ENCODE results near the gene PDE11A. TPM values are rescaled to one million over a fixed set of nuclear protein-coding genes. Genes with fewer than 3 reads are reported as not detected.

PDE11A gene
- total and polyA plus RNA-seq, 4 donors, result 1.0 to 5.9 (median 1.7) TPM

GRCh38 chr2:178059681-178060080, 12.9 kb downstream of the PDE11A start (continued):
- TF ChIP-seq REST (IDR thresholded peaks at IDR 0.05) (no peak), RAD21 (IDR thresholded peaks at IDR 0.05) (no peak), ATF3 (IDR thresholded peaks at IDR 0.05) (no peak), NR2F2 (IDR thresholded peaks at IDR 0.05) (no peak), TAF1 (conservative IDR thresholded peaks at IDR 0.05) (no peak), FOXA2 (IDR thresholded peaks at IDR 0.05) (no peak), JUND (IDR thresholded peaks at IDR 0.05) (no peak), RXRA (IDR thresholded peaks at IDR 0.05) (no peak), GABPA (IDR thresholded peaks at IDR 0.05 in 1 of 2, conservative IDR thresholded peaks at IDR 0.05 in 1 of 2) (no peak)

GRCh38 chr2:178059111-178059510, 13.5 kb downstream of the PDE11A start:
- H3K27ac ChIP-seq (ENCODE audit: low read depth in 1 of 2, low read length in 2 of 2), result no peak overlapping the region
- no peak overlapping the region for H3K4me3 ChIP-seq (ENCODE audit: low read depth in 1 of 3, low read length in 3 of 3)
- TF ChIP-seq TAF1 (conservative IDR thresholded peaks at IDR 0.05) (no peak), EGR1 (IDR thresholded peaks at IDR 0.05; ENCODE audit: low read depth in 2 of 2) (no peak), ATF3 (IDR thresholded peaks at IDR 0.05) (no peak), HNF4A (conservative IDR thresholded peaks at IDR 0.05) (no peak), FOXA1 (IDR thresholded peaks at IDR 0.05) (no peak), ZBTB33 (IDR thresholded peaks at IDR 0.05) (no peak), REST (IDR thresholded peaks at IDR 0.05) (no peak), NR2F2 (IDR thresholded peaks at IDR 0.05) (no peak), RAD21 (IDR thresholded peaks at IDR 0.05) (no peak), FOXA2 (IDR thresholded peaks at IDR 0.05) (no peak), SP1 (IDR thresholded peaks at IDR 0.05) (no peak)
- no peaks in the 10 kb centered on the region for H3K27me3 ChIP-seq (ENCODE audit: control insufficient read depth in 4 of 4, insufficient read depth in 4 of 4, low read length in 3 of 4)
- no peak overlapping the region for H3K9ac ChIP-seq (ENCODE audit: low read depth in 1 of 2, low read length in 2 of 2)
- H3K9me3 ChIP-seq (ENCODE audit: control insufficient read depth in 4 of 4, low read length in 3 of 4), result no peaks in the 10 kb centered on the region
- no peaks in the 10 kb centered on the region for H3K36me3 ChIP-seq (ENCODE audit: control insufficient read depth in 4 of 4, insufficient read depth in 3 of 4, low read depth in 1 of 4, low read length in 3 of 4)
- peaks cover 0 to 2% (median 0%) of the 10 kb centered on the region in 4 donors for H3K4me1 ChIP-seq (ENCODE audit: control insufficient read depth in 4 of 4, insufficient read depth in 4 of 4, low read length in 3 of 4)
- DNase-seq (ENCODE audit: low spot score), result no peak
- WGBS, result 92% methylated on average over 2 of the region's 2 CpGs
